ENCODE data around the gene PPP1R2. TPM values are rescaled to one million over a fixed set of nuclear protein-coding genes. Genes with fewer than 3 reads are reported as not detected.
"Not testable (repeated sequence)": the region's sequence is repeated elsewhere in the genome, so short reads cannot be mapped to it uniquely, and the experiment has no call there.

Gene PPP1R2
- total RNA-seq, 1 donor from 2014 or later = 28.2 TPM

DNA sequence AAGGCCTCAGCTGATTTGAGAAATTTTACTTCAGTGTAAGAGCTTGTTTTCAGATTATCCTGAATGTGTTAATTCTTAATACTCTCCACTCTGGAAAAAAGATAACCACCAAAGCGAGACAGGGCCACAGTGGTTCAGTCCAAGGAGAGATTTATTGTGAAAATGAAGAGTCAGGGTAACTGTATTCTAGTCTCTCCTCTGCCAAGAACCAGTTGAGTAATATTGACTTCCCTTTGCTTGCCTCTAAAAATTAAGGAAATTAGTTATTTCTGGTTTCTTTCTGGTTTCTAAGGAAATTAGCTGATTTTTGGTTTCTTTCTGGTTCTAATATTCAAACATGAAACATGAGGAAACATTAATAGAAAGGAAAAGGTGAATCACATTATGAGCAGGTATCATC, 34.9 kb downstream of the PPP1R2 start:
- intact Hi-C loops (cut with DNase I) = no loop called here
- ATAC-seq (ENCODE audit: poor library complexity) (no peak), DNase-seq (no peak)

DNA sequence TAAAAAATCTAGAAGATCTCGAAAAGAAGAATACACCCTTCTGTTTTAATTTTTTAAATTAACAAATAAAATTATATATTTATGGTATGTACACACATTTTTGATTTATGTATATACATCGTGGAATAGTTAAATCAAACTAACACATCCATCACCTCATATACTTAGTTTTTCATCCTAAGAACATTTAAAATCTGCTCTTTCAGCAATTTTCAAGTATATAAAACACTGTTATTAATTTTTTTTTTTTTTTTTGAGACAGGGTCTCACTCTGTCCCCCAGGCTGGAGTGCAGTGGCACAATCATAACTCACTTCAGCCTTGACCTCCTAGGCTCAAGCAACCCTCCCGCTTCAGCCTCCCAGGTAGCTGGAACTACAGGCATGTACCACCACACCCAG, 67.5 kb downstream of the PPP1R2 start:
- ATAC-seq (ENCODE audit: poor library complexity) (no peak), DNase-seq (no peak)
- intact Hi-C loops (cut with DNase I) = no loop called here

DNA sequence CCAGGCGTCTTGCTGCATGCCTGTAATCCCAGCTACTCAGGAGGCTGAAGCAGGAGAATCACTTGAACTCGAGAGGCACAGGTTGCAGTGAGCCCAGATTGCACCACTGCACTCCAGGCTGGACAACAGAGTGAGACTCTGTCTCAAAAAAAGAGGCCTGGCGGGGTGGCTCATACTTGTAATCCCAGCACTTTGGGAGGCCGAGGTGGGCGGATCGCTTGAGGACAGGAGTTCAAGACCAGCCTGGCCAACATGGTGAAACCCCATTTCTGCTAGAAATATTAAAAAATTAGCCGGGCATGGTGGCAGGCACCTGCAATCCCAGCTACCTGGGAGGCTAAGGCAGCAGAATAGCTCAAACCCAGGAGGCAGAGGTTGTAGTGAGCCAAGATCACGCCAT, 68.0 kb downstream of the PPP1R2 start:
- intact Hi-C loops (cut with DNase I); DNase-seq; ATAC-seq (ENCODE audit: poor library complexity): not testable (repeated sequence)

DNA sequence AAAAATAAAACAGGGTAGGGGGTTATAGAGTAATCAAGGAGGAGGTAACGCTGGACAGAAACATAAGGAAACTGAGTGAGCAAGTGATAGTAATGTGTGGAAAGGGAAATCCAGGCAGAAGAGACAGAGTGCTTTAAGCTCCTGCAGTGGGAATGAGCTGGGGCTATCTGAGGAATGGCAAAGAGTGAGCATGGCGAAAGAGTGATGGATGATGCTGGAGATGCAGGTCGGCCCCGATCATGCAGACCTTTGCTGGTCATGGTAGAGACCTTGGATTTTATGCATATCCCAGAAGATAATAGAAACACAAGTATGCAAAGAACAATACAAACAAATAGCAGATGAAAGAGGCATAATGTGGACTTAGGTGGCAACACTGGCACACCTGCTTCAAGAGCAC, 74.3 kb downstream of the PPP1R2 start:
- intact Hi-C loops (cut with DNase I) = no loop called here
- ATAC-seq (ENCODE audit: poor library complexity) (no peak), DNase-seq (no peak)

DNA sequence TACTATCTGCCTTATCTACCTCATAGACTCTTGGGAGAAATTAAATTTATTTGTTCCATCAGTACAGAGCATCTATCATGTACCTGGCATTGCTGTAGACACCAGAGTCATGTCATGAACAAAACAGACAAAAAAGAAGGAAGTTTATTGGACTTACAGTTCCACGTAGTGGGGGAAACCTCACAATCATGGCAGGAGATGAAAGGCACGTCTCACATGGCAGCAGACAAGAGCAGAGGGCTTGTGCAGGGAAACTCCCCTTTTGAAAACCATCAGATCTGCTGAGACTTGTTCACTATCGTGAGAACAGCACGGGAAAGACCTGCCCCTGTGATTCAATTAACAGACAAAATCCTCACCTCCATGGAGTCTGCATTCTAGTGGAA, 74.7 kb downstream of the PPP1R2 start:
- DNase-seq (no peak), ATAC-seq (ENCODE audit: poor library complexity) (no peak)
- intact Hi-C loops (cut with DNase I) = no loop called here

DNA sequence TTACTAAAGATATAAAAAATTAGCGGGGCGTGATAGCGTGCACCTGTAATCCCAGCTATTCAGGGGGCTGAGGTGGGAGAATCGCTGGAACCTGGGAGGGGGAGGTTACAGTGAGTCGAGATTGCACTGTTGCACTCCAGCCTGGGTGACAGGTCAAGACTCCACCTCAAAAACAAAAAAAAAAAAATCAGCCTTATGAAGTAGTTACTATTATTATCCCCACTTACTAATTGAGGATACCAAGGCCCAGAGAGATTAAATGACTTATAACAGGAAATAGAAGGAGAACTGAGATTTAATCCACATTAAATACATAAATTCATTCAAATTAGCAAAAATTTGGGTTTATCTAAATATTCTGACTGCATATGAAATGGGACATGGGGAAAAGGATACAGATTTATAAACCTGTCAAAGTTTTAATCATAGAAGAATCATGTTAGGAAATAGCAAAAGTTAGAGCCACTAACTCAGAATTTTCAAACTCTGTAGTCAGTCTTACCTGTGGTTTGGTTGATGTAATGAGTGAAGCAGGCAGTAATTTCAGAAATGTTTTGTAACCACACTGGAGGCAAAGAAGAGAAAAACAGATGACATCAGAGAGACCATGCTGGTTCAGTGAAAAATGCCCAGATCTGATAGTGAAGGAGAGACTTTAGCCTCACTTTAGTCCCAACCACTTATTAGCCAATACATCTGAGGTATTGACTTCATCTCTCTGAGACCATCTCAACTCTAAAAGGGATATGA, 75.3 kb downstream of the PPP1R2 start:
- intact Hi-C loops (cut with DNase I) = no loop called here
- no peak for DNase-seq
- ATAC-seq (ENCODE audit: poor library complexity) = no peak

DNA sequence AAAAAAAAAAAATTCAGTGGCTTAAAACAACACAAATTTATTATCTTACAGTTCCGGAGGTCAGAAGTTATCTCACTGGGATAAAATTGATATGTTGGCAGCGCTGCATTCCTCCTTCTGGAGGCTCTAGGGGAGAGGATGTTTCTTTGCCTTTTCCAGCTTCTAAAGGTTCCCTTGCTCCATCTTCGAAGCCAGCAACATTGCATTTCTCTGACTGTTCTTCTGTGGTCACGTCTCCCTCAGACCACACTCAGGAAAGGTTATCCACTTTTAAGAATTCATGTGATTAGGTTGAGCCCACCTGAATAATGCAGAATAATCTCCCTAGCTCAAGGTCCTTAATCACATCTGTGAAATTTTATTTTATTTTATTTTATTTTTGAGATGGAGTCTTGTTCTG, 76.9 kb downstream of the PPP1R2 start:
- no peak for ATAC-seq (ENCODE audit: poor library complexity)
- intact Hi-C loops (cut with DNase I) = no loop called here

More for the DNA sequence above, 76.9 kb downstream of the PPP1R2 start:
- no peak for DNase-seq

Other genes starting within 250 kb of the PPP1R2 start
- 12.8 TPM for gene ACAP2, start 100.3 kb downstream of the PPP1R2 start, total RNA-seq
- gene APOD, start 40.6 kb upstream of the PPP1R2 start, total RNA-seq = 322 TPM
- 5.4 TPM for gene MUC20, start 177.7 kb upstream of the PPP1R2 start, total RNA-seq